H9 (cell line): ENCODE data around the gene SERPINA9. TPM values are rescaled to one million over a fixed set of nuclear protein-coding genes. Genes with fewer than 3 reads are reported as not detected.

ENCODE experiments used
- DNase-seq: peaks from one replicate; pipeline ENCODE4 v3.0.0-alpha.2; 2017
- H2AFZ ChIP-seq: one replicate; pipeline ENCODE4 v1.6.1; 2013; ENCODE audit warnings: mild to moderate bottlenecking, low read length, control low read depth, moderate library complexity
- H2AK5ac ChIP-seq: 2 replicates; pipeline ENCODE4 v1.6.1; 2013; ENCODE audit warnings: low read length, control low read depth, mixed read lengths; ENCODE audit not compliant: insufficient read length
- H2BK120ac ChIP-seq: one replicate; pipeline ENCODE4 v1.6.1; 2013; ENCODE audit warnings: low read depth, mild to moderate bottlenecking, low read length, control low read depth, inconsistent platforms; ENCODE audit not compliant: poor library complexity, severe bottlenecking
- H2BK12ac ChIP-seq: 2 replicates; pipeline ENCODE4 v1.6.1; 2013; ENCODE audit warnings: low read length, control low read depth, mixed read lengths, low read depth; ENCODE audit not compliant: insufficient read length
- H2BK15ac ChIP-seq: 2 replicates; pipeline ENCODE4 v1.6.1; 2013; ENCODE audit warnings: low read depth, low read length, control low read depth
- H2BK20ac ChIP-seq: one replicate; pipeline ENCODE4 v1.6.1; 2013; ENCODE audit warnings: low read depth, mild to moderate bottlenecking, low read length, control low read depth, inconsistent platforms; ENCODE audit not compliant: poor library complexity, severe bottlenecking
- H2BK5ac ChIP-seq: 2 replicates; pipeline ENCODE4 v1.6.1; 2013; ENCODE audit warnings: low read length, control low read depth, mixed read lengths; ENCODE audit not compliant: insufficient read length
- H3K14ac ChIP-seq: 2 replicates; pipeline ENCODE4 v1.6.1; 2013; ENCODE audit warnings: low read length, control low read depth; ENCODE audit not compliant: insufficient read depth
- H3K18ac ChIP-seq: 2 replicates; pipeline ENCODE4 v1.6.1; 2013; ENCODE audit warnings: low read depth, mild to moderate bottlenecking, mixed read lengths, low read length, control low read depth; ENCODE audit not compliant: insufficient read length
- H3K23ac ChIP-seq: 2 replicates; pipeline ENCODE4 v1.6.1; 2013; ENCODE audit warnings: low read length, control low read depth, mixed read lengths, low read depth; ENCODE audit not compliant: insufficient read length
- H3K23me2 ChIP-seq: 2 replicates; pipeline ENCODE4 v1.6.1; 2013; ENCODE audit warnings: low read depth, mild to moderate bottlenecking, mixed read lengths, low read length, control low read depth; ENCODE audit not compliant: insufficient read length, poor library complexity, severe bottlenecking
- H3K27ac ChIP-seq: 2 replicates; pipeline ENCODE4 v1.5.1; 2013; ENCODE audit warnings: low read length, control low read depth, mixed read lengths, low read depth; ENCODE audit not compliant: insufficient read length
- H3K27me3 ChIP-seq: 2 replicates; pipeline ENCODE4 v1.6.1; 2013; ENCODE audit warnings: low read length, control low read depth, inconsistent platforms; ENCODE audit not compliant: insufficient read depth
- H3K4ac ChIP-seq: 2 replicates; pipeline ENCODE4 v1.6.1; 2013; ENCODE audit warnings: low read depth, mild to moderate bottlenecking, control low read depth, inconsistent platforms, low read length, moderate library complexity
- H3K4me1 ChIP-seq: 2 replicates; pipeline ENCODE4 v1.6.1; 2013; ENCODE audit warnings: low read length, control low read depth, inconsistent platforms; ENCODE audit not compliant: insufficient read depth
- H3K4me2 ChIP-seq: 2 replicates; pipeline ENCODE4 v1.6.1; 2013; ENCODE audit warnings: low read length, control low read depth, mixed read lengths; ENCODE audit not compliant: insufficient read length, insufficient read depth
- H3K56ac ChIP-seq: 2 replicates; pipeline ENCODE4 v1.6.1; 2013; ENCODE audit warnings: low read depth, mild to moderate bottlenecking, mixed read lengths, low read length, control low read depth; ENCODE audit not compliant: insufficient read length
- H3K79me1 ChIP-seq: 2 replicates; pipeline ENCODE4 v1.6.1; 2013; ENCODE audit warnings: low read depth, mild to moderate bottlenecking, moderate library complexity, low read length, control low read depth, inconsistent platforms; ENCODE audit not compliant: insufficient read depth, poor library complexity, severe bottlenecking
- H3K79me2 ChIP-seq: 2 replicates; pipeline ENCODE4 v1.6.1; 2013; ENCODE audit warnings: low read length, control low read depth, inconsistent platforms; ENCODE audit not compliant: insufficient read depth
- H3K9ac ChIP-seq: 2 replicates; pipeline ENCODE4 v1.6.1; 2013; ENCODE audit warnings: low read length, control low read depth, mixed read lengths; ENCODE audit not compliant: insufficient read length; ENCODE audit errors: extremely low read depth
- H3K9me3 ChIP-seq: one replicate; pipeline ENCODE4 v1.6.1; 2013; ENCODE audit warnings: low read depth, low read length, inconsistent platforms; ENCODE audit not compliant: control insufficient read depth
- H3T11ph ChIP-seq: one replicate; pipeline ENCODE4 v1.6.1; 2013; ENCODE audit warnings: mild to moderate bottlenecking, low read length, control low read depth, inconsistent platforms
- H4K20me1 ChIP-seq: one replicate; pipeline ENCODE4 v1.6.1; 2013; ENCODE audit not compliant: control insufficient read depth, insufficient read length, insufficient read depth
- H4K5ac ChIP-seq: 2 replicates; pipeline ENCODE4 v1.6.1; 2013; ENCODE audit warnings: low read depth, mild to moderate bottlenecking, mixed read lengths, low read length, control low read depth; ENCODE audit not compliant: insufficient read length
- H4K8ac ChIP-seq: replicated peaks from 2 replicates; pipeline ENCODE4 v1.6.1; 2013; ENCODE audit warnings: low read length, control low read depth, mixed read lengths, low read depth; ENCODE audit not compliant: insufficient read length
- H4K91ac ChIP-seq: 2 replicates; pipeline ENCODE4 v1.6.1; 2013; ENCODE audit warnings: low read depth, mild to moderate bottlenecking, moderate library complexity, mixed read lengths, low read length, control low read depth; ENCODE audit not compliant: insufficient read length
- H3K27ac Mint-ChIP-seq, 3 experiments: 2 replicates in 2 of 3; 3 replicates in 1 of 3; pipeline ENCODE4 v1.8.0; 2020 to 2021; ENCODE audit warnings: mixed read lengths in 3 of 3, mild to moderate bottlenecking in 1 of 3, moderate library complexity in 1 of 3
- H3K27me3 Mint-ChIP-seq: 2 replicates; pipeline ENCODE4 v1.8.0; 2021; ENCODE audit warnings: low read depth, mild to moderate bottlenecking, moderate library complexity, mixed read lengths
- H3K36me3 Mint-ChIP-seq, 3 experiments: 2 replicates in 2 of 3; 3 replicates in 1 of 3; pipeline ENCODE4 v1.8.0; 2020 to 2021; ENCODE audit warnings: low read depth in 3 of 3, mixed read lengths in 3 of 3; ENCODE audit not compliant: insufficient read depth in 1 of 3
- H3K4me1 Mint-ChIP-seq, 2 experiments: 2 replicates each; pipeline ENCODE4 v1.8.0; 2020; ENCODE audit warnings: mixed read lengths in 2 of 2
- H3K4me3 Mint-ChIP-seq, 2 experiments: 2 replicates in 1 of 2; 3 replicates in 1 of 2; pipeline ENCODE4 v1.8.0; 2020 to 2021; ENCODE audit warnings: mild to moderate bottlenecking in 2 of 2, mixed read lengths in 2 of 2, moderate library complexity in 1 of 2
- H3K9me3 Mint-ChIP-seq, 2 experiments: 2 replicates in 1 of 2; 3 replicates in 1 of 2; pipeline ENCODE4 v1.8.0; 2020; ENCODE audit warnings: mild to moderate bottlenecking in 2 of 2, mixed read lengths in 2 of 2, moderate library complexity in 1 of 2
- WGBS: extraction: QIAGEN DNeasy Blood & Tissue Kit; methylation state at CpG from one replicate; pipeline ENCODE4 v1.1.7; 2013; ENCODE audit warnings: missing lambda C conversion rate, low lambda C conversion rate, mixed read lengths; ENCODE audit not compliant: insufficient read length; ENCODE audit errors: extremely low coverage; 5-methylcytosine and 5-hydroxymethylcytosine counted together
- total RNA-seq: library from RNA; stranded (reverse); gene quantifications from 2 replicates; pipeline ENCODE4 v1.2.1, GENCODE V29; 2021
- TF ChIP-seq, protein P1 (sequence below): fragments of 200-600 bp; sonication (generic); conservative IDR thresholded peaks from 3 replicates; pipeline ENCODE4 v1.8.0; 2021; ENCODE audit warnings: antibody characterized with exemption, mild to moderate bottlenecking

Gene SERPINA9
- total RNA-seq, 1 experiment from 2014 or later: not detected

DNA sequence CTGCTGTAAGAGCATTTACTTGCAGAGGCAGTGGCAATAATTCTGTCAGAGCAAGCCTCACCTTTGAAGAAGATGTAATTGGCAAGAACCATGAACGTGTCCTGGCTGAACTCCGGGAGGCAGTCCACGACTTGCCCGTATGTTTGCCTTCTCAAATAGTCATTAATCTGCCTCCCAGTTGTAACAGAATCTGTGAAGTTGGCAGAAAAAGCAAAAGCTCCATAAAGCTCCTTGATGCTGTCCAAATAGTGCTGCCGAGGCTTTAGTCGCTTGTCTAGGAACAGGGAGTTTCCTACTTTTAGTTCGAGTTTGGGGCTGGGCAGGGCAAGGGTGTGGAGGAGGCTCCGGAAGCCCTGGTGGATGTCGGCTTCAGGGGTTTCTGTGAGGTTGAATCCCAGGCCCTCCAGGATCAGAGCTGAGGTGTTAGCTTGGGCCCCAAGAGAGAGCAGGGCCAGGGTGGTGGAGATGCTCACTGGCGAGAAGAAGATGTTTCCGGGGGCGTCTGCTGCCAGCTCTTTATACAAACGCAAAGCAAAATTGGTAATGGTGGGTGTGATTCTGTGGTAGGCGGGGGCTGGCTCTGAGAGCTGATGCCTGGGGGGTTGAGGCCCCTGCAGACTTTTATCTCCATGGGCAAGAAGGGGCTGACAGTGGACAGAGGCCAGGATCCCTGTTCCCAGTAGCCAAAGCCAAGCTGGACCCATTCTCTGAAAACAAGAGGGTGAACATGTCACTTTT, 27.8 kb downstream of the SERPINA9 start:
- Mint-ChIP-seq H3K4me3 (no peak overlapping the region), H3K9me3 (peaks cover 0 to 3% of the 10 kb centered on the region in 2 experiments; a peak in 1 of 5 replicates)
- H4K5ac ChIP-seq: no peak overlapping the region

More for the DNA sequence above, 27.8 kb downstream of the SERPINA9 start:
- H3T11ph ChIP-seq: no peak overlapping the region
- H3K36me3 Mint-ChIP-seq: no peaks in the 10 kb centered on the region; a peak in 1 of 7 replicates
- H3K79me2 ChIP-seq: no peaks in the 10 kb centered on the region
- no peaks in the 10 kb centered on the region for H3K23me2 ChIP-seq
- H3K27ac Mint-ChIP-seq: no peak overlapping the region; a peak in 1 of 7 replicates
- H2BK120ac ChIP-seq: no peak overlapping the region
- H3K23ac ChIP-seq: no peak overlapping the region
- peaks cover 12% of the 10 kb centered on the region; the same call in 1 of the 2 replicates for H3K4me1 ChIP-seq
- H3K27me3 ChIP-seq: no peaks in the 10 kb centered on the region
- H3K27me3 Mint-ChIP-seq: peaks cover 14% of the 10 kb centered on the region
- no peaks in the 10 kb centered on the region for H3K9me3 ChIP-seq
- no peak overlapping the region for H3K56ac ChIP-seq
- H2BK5ac ChIP-seq: no peak overlapping the region
- no peak overlapping the region for H3K4ac ChIP-seq
- no peaks in the 10 kb centered on the region for H4K20me1 ChIP-seq
- no peak overlapping the region for H3K14ac ChIP-seq
- H2BK20ac ChIP-seq: no peak overlapping the region
- no peak for DNase-seq
- H2BK12ac ChIP-seq: no peak overlapping the region
- peaks cover 36 to 39% of the 10 kb centered on the region in 2 experiments for H3K4me1 Mint-ChIP-seq
- H4K91ac ChIP-seq: no peak overlapping the region
- no peak overlapping the region for H3K27ac ChIP-seq
- H3K18ac ChIP-seq: no peak overlapping the region
- H3K9ac ChIP-seq: no peak overlapping the region
- no peak overlapping the region for H2AFZ ChIP-seq
- no peaks in the 10 kb centered on the region for H3K79me1 ChIP-seq
- H3K4me2 ChIP-seq: no peak overlapping the region
- no peak overlapping the region for H4K8ac ChIP-seq
- WGBS: no CpG with 5 or more reads among the region's 14 CpGs
- H2AK5ac ChIP-seq: no peak overlapping the region
- TF ChIP-seq, protein P1, sequence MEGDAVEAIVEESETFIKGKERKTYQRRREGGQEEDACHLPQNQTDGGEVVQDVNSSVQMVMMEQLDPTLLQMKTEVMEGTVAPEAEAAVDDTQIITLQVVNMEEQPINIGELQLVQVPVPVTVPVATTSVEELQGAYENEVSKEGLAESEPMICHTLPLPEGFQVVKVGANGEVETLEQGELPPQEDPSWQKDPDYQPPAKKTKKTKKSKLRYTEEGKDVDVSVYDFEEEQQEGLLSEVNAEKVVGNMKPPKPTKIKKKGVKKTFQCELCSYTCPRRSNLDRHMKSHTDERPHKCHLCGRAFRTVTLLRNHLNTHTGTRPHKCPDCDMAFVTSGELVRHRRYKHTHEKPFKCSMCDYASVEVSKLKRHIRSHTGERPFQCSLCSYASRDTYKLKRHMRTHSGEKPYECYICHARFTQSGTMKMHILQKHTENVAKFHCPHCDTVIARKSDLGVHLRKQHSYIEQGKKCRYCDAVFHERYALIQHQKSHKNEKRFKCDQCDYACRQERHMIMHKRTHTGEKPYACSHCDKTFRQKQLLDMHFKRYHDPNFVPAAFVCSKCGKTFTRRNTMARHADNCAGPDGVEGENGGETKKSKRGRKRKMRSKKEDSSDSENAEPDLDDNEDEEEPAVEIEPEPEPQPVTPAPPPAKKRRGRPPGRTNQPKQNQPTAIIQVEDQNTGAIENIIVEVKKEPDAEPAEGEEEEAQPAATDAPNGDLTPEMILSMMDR: no peak
- H2BK15ac ChIP-seq: no peak overlapping the region
